NCI-H2227 (cell line): ENCODE data around the gene C1QA.
A peak's percentile ranks its signal among the peaks of the same experiment; 100 is the strongest.
"Not testable (repeated sequence)": the region's sequence is repeated elsewhere in the genome, so short reads cannot be mapped to it uniquely, and the experiment has no call there.

Experiments
- DNase-seq: peaks from one replicate; lab custom pipeline; 2025; ENCODE audit not compliant: unreplicated experiment; lab: John Stamatoyannopoulos, UW

The C1QA gene

DNA sequence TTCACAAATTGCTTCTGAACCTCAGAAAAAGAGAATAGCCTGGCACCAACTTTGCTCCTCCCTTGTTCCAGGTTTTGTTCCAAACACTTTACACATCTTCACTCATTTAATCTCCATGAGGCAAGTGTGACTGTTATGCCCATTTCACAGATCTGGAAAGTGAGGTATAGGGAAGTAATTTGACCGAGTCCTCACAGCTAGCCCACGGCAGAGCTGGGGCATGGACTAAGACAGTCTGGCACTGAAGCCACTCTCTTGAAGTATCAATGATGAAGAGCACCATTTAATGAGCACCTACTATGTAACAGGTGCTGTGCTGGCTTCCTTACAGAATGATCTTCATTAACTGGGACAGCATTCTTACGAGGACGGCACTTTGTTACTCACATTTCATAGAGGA lies 35.6 kb downstream of the C1QA start:
- no peak for DNase-seq

DNA sequence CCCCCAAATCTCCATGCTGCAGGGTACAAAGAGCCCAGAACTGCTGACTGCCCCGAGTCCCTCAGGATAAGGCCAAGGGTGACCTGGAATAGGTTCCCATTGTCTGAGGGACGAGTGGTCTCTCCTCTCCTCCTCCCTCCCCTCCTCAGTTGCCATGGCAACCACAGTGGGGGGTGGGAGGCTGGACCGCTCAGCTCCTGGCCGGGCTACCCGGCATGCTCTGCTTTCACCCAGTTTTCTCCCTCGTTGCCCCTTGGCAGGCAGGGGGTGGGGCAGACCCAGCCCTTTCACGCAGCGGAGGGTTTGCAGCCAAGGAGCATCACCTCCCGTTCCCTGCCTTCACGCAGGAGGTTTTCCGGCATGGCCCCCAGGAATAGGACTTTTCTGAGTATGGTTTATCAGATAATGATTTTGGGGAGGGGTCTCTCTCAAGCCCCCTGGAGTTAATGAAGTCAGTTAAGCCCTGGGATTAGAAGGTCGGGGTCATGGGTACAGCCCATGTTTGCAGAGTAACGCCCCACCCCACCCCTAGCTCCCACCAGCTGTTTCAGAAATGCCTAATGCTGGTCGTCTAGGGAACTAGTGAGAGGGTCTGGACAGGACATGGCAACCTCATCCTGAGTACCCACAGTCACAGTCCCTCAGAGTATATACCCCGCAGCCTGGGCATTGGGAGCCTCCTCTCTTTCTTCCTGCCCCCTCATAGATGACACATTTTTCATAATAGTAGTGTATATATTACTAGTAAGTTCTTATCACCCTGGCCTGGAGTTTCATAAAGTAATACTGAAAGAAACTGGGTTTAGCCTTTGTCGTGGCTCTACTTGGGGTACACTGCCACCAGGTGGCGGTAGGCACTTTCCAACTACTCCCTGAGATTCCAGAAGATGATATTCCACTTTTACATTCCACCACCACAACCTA lies 37.3 kb downstream of the C1QA start:
- DNase-seq = peak; percentile 97

DNA sequence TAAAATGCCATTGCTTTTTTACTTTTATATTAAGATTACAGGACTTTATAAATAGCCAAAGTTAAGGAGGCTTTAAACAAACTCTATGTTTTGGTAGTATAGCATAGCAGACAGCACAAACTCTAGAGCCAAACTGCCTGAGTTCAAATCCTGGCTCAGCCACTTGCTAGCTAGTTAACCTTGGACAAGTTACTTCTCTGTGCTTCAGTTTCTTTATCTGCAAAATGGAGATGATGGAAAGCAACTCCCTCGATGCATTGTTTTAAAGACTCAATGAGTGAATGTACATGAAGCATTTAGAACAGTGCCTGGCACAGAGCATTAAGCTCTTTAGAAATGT lies 38.0 kb downstream of the C1QA start:
- DNase-seq = no peak

DNA sequence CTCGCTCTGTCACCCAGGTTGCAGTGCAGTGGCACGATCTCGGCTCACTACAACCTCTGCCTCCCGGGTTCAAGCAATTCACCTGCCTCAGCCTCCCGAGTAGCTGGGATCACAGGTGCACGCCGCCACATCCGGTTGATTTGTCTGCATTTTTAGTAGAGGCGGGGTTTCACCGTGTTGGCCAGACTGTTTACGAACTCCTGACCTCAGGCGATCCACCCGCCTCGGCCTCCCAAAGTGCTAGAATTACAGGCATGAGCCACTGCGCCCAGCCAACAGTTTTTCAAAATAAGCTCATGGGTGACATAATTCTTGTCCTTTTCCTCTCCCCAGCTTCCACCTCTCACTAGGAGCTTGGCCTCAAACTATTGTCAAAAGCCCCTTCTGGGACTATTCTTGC lies 39.7 kb downstream of the C1QA start:
- not testable (repeated sequence) for DNase-seq

DNA sequence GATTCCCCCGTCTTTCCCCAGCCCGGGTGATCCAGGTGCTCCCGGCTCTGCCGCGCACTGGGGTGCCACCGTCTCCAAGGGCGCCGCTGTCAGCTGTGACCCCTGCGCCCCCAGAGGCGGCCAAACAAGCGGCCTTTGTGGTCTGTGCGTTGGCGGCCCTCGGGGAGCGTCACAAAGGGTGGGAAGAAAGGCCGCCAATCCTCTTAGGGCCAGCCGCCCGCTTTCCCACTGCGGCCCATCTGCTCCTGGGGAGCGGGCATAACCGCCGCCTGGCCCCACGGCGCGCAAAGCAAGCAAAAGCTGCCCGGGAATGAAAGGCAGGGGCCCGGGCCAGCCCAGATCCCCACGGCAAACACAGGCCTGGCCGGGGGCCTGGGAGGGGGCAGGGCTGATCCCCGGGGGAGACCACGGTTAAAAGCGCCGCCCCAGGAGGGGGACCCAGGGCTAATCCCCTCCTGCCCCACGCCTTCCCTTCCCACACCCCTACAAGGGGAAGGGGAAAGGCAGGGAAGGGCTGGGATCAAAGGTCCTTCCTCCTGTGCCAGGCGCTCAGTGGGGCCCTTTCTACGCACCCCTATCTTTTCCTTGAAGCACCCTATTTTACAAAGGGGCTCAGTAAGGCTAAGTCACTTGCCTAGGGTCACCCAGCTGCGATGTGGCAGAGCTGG lies 40.6 kb downstream of the C1QA start:
- DNase-seq = no peak

DNA sequence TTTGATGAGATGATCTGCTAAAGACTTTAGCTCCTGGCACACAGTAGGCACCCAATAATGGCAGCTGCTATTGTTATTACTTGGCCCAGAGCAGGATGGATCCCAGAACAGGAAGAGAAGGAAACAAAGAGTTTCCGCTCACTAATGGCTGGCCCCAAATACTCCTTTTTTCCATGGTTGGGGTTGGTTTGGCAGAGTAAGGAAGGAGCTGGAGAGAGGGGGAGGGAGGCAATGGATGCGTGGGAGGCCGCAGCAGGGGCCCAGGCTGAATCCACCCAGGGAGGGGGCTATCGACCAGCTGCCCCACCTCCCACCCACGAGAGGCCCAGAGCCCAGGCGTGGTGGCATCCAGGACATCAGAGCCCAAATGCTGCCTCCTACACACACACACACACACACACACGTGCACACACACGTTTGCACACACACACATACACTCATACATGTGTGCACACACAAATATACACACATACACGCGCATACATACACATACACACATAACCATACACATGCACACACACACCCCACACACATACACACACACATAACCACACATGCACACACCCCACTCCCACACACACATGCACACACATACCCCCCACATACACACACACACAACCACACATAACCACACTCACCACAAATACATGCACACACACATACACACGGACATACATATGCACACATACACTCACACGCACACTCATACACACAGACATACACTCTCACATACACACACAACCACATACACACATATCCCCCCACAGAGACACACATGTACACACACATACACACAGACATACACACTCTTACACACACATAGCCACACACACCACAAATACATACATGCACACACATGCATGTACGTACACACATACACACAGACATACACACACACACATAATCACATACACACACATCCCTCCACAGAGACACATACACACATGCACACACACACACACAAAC lies 41.8 kb downstream of the C1QA start:
- no peak for DNase-seq

DNA sequence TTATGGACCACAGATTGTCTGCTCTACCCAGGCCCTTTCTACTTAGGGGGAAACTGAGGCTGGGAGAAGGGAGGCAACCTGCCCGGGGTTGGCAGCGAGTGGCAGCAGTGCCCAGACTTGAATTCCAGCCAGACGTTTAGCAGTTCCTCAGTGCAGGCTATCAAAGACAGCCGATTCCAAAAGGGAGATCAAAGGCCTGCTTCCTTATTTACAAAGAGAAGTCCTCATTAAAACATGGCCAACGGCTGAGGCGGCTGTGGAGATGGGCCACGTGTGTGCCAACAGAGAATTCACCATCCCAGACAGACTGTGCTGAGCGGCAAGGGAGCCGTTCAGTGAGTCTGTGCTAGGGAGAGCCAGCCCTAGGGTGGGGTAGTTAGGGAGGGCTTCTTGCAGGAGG lies 44.3 kb downstream of the C1QA start:
- no peak for DNase-seq

DNA sequence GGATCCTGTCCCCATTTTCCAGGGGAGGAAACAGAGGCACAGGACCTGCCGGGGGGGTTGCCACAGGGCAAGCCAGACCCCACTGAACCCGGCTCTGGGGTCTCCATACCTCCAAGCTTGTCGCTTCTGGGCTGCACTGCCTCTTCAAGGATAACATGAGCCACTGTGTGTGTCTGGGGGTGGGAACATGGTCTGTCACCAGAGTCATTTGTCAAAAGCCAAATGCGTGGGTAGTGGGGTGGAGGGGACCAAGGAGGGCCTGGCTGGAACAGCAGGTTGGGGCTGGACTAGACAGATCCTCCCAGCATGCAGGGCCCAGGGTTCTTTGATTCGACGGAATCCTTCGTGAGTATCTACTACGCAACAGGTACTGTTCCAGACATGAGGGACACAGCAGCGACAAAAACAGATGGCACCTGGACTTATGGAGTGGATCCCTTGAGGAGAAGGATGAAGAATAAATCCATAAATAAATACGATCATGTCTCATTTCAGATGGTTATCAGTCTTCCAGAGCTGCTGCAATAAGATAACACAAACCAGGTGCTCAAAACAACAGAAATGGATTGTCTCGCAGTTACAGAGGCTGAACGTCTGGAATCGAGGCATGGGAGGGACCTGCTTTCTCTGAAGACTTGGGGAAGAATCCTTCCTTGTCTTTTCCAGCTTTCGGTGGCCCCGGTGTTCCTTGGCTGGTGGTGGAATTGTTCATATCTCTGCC lies 45.3 kb downstream of the C1QA start:
- DNase-seq = no peak

DNA sequence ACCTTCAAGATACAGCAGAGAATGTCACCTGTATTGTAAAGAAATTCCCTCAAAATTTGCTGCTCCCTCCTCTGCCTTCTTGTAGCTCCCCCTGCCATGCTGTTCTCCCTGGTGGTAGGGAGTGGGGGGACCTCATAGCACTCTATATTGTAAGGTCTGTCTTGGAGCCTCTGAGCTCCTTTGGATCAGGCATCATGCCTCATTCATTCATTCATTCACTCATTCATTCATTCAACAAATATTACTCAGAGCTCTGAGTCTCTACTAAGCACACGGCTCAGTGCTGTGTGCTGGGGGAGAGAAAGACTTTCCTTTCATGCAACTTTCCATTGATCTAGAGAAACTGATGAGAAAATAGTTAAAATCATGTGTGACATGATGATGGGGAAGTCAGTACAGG lies 47.1 kb downstream of the C1QA start:
- DNase-seq = no peak

DNA sequence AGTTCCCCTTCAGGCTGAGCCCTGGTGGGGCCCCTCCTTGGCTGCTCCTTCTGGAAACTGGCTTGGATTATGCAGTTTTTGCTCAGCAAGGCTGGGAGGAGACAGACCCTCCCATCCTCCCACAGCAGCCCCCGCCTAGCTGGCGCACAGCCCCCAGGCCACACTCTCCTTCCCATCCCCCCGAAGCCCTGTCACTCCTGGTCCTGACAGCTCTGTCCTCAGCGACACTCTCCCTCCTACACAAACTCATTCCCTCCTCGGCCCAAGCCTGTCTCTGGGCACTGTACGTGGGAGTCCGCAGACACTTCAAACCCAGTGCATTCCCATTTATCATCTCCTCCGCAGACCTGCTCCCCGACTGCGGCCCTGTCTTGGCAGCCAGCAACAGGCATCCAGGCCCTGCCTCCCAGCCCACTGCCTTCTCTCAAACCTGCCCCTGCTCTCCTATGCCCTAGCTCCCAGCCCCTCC lies 49.2 kb downstream of the C1QA start:
- peak; percentile 45 for DNase-seq

DNA sequence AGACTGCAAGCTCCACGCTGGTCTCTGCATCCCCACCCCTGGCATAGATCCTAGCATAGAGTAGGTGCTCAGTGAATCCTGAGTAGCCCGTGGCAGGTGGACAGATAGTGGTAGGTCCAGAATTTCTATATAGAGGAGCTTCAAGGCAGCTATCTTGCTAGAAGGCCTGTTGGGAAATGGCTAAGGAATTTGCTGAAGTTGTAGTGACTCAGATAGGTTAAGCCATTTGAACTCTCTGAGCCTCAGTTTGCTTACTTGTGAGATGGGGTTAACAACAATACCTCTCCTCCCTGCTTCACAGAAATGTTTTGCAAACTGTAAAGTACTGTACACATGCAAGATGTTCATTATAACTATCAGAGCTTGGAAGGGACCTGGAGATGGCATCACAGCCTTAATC lies 50.8 kb downstream of the C1QA start:
- no peak for DNase-seq

DNA sequence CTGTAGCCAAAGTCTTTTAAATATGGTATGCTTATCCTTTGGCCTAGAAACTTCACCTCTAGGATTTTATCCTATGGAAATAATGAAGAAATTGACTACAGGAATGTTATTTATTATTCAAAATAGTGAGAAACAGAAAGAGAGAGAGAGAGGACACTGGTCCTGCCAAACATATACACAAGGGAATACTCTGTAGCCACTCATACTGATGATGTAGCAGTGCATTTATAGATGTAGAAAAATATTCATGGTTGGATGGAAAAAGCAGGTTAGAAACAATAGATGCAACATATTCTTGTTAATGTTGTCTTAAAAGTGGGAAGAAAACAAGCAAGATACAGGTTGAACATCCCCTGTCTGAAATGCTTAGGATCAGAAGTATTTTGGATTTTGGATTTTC lies 52.0 kb downstream of the C1QA start:
- DNase-seq = no peak
